GM06990 (cell line): ENCODE data around the gene CYP26C1.

Source experiments
- DNase-seq: peaks from one replicate; pipeline ENCODE4 v3.0.0-alpha.2; 2011; ENCODE audit not compliant: insufficient read length; ENCODE audit errors: extremely low read depth
- H3K27me3 ChIP-seq: replicated peaks from 2 replicates; pipeline ENCODE4 v1.6.0; 2011; ENCODE audit warnings: low read length; ENCODE audit not compliant: control insufficient read depth, insufficient read depth
- H3K36me3 ChIP-seq: 2 replicates; pipeline ENCODE4 v1.5.1; 2011; ENCODE audit warnings: low read length; ENCODE audit not compliant: control insufficient read depth, insufficient read depth
- H3K4me3 ChIP-seq: replicated peaks from 2 replicates; pipeline ENCODE4 v1.5.1; 2011; ENCODE audit warnings: low read depth, mild to moderate bottlenecking, control low read depth, low read length
- CTCF ChIP-seq: IDR thresholded peaks from 2 replicates; pipeline ENCODE4 v1.5.1; 2011; ENCODE audit warnings: low read length, control low read depth, mild to moderate bottlenecking, inconsistent platforms; ENCODE audit not compliant: insufficient read depth, poor library complexity, severe bottlenecking

The CYP26C1 gene

DNA sequence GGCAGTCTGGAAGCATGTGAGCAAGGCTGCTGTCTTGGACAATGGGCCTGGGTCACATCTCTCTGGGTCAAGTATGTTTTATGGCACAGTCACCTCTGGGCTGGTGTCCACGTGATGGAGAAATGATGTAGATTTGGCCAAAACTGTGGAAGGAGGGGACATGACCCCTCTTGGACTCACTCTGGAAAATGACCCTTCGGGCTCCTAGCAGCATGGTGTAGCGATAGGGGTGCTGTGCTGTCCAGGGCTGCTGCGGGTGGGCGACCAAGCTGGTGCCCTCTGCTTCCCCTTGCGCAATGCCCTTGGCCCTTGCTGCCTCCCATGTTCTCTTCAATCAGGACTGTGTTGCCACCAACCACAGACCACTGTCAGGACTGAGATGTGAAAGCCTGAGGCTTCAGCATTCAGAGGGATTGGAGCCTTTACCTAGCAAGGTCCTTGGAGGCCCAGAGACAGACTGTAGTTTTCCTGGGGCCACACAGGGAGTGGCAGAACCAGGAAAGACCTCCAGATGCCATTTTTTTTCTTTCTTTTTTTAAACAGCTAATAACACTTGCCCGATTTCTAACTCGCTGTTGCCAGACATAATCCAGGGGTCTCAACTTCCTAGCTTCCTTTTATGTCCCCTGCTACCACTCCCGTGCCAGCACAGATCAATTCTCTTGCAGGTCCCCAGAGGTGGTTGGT lies 19.2 kb downstream of the CYP26C1 start:
- no peak for DNase-seq
- H3K36me3 ChIP-seq = no peaks in the 10 kb centered on the region
- peaks cover 2% of the 10 kb centered on the region; the same call in 1 of the 2 replicates for H3K27me3 ChIP-seq
- TF ChIP-seq CTCF = no peak
- H3K4me3 ChIP-seq = no peak overlapping the region

- DNase-seq = no peak
- no peak overlapping the region for H3K4me3 ChIP-seq
- H3K27me3 ChIP-seq = peaks cover 2% of the 10 kb centered on the region; the same call in 1 of the 2 replicates
- TF ChIP-seq CTCF = peak; percentile 82
- no peaks in the 10 kb centered on the region for H3K36me3 ChIP-seq
Measured at GRCh38 chr10:93080350-93081046, 19.9 kb downstream of the CYP26C1 start.

DNA sequence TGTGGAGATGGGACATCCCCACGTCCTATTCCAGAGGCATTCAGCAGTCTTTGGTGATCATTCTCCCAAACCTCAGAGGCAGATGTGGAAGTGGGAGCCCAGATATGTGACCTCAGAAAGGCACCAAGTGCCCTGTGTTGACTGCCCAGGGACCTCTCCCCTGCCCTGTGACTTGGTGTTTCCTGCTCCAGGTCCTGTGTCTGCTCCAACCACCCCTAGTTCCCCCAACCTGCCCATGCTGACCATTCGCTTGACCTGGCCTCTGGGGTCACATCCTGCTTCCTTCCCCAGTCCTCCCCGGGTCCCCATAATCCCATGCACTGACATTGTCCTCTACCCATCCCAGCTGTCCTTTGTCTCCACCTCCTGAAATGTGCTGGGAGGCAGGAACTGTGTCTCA lies 20.7 kb downstream of the CYP26C1 start:
- peaks cover 2% of the 10 kb centered on the region; the same call in 1 of the 2 replicates for H3K27me3 ChIP-seq
- TF ChIP-seq CTCF = no peak
- H3K36me3 ChIP-seq = no peaks in the 10 kb centered on the region
- DNase-seq = no peak
- H3K4me3 ChIP-seq = no peak overlapping the region

- Histone ChIP-seq H3K4me3 (no peak overlapping the region), H3K36me3 (no peaks in the 10 kb centered on the region), H3K27me3 (peaks cover 2% of the 10 kb centered on the region; the same call in 1 of the 2 replicates)
- no peak for DNase-seq
- TF ChIP-seq CTCF = no peak
Measured at GRCh38 chr10:93081834-93082233, 21.2 kb downstream of the CYP26C1 start.

DNA sequence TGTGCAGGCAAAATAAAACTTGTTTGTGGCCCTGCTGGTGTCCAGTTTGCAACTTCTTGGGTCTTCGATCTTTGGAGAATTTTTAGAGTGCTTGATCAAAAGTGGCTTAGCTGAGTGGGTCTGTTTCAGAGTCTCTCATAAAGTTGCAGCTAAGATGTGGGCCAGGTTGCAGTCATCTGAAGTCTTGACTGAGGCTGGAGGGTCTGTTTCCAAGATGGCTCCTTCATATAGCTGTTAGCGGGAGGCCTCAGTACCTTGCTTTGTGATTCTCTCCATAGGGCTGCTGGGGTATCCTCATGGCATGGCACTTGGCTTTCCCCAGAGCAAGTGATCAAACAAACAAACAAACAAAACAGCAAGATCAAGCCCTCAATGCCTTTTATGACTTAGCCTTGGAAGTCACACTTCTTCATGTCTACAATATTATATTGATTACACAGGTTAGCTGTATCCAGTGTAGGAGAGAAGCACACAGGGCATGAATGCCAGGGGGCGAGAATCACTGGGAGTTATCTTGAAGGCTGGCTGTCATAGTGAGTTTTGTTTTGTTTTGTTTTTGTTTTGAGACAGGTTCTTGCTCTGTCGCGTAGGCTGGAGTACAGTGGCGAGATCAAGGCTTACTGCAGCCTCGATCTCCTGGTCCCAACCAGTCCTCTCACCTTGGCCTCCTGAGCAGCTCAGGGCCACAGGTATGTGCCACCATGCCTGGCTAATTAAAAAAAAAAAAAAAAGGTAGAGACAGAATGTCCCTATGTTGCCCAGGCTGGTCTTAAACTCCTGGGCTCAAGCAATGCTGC lies 23.3 kb downstream of the CYP26C1 start:
- no peak for DNase-seq
- H3K4me3 ChIP-seq = no peak overlapping the region
- peaks cover 2% of the 10 kb centered on the region; the same call in 1 of the 2 replicates for H3K27me3 ChIP-seq
- TF ChIP-seq CTCF = no peak
- no peaks in the 10 kb centered on the region for H3K36me3 ChIP-seq
